Ishikawa (cell line): ENCODE data around the gene RUNX1.

Experiments
- FOXM1 ChIP-seq: IDR thresholded peaks from 2 replicates; pipeline ENCODE4 v1.6.1; 2012; ENCODE audit warnings: low read depth, borderline replicate concordance
- NFIC ChIP-seq: IDR thresholded peaks from 2 replicates; pipeline ENCODE4 v1.6.1; 2012

- no peak for TF ChIP-seq FOXM1
- no peak for TF ChIP-seq NFIC
These were observed 134.9 kb downstream of the RUNX1 start for GRCh38 chr21:34914239-34914638.
